ENCODE measurements around the gene FRAS1. TPM values are rescaled to one million over a fixed set of nuclear protein-coding genes. Genes with fewer than 3 reads are reported as not detected.

The FRAS1 gene
- total RNA-seq, 6 experiments from 2014 or later: 0.12 to 1.5 (median 0.45) TPM

- ATAC-seq (no peak), DNase-seq (no peak)
- WGBS (ENCODE audit: insufficient coverage, low coverage, low lambda C conversion rate, missing lambda C conversion rate): 37% methylated on average over 3 of the region's 3 CpGs
- TF ChIP-seq POLR2A (IDR thresholded peaks at IDR 0.05) (no peak), CTCF (IDR thresholded peaks at IDR 0.05) (no peak)
- H3K9me3 ChIP-seq: no peaks in the 10 kb centered on the region
- no peak overlapping the region for H3K27ac ChIP-seq
- no peak overlapping the region for H3K4me3 ChIP-seq
- intact Hi-C loops (cut with DNase I): no loop called here
- H3K27me3 ChIP-seq: no peaks in the 10 kb centered on the region
- H3K36me3 ChIP-seq: no peaks in the 10 kb centered on the region
- no peaks in the 10 kb centered on the region for H3K4me1 ChIP-seq
These were observed 12.7 kb downstream of the FRAS1 start for GRCh38 chr4:78069859-78070258.

- ATAC-seq (no peak), DNase-seq (no peak)
- Histone ChIP-seq H3K27ac (no peak overlapping the region), H3K4me3 (no peak overlapping the region), H3K9me3 (no peaks in the 10 kb centered on the region), H3K36me3 (no peaks in the 10 kb centered on the region), H3K4me1 (no peaks in the 10 kb centered on the region), H3K27me3 (no peaks in the 10 kb centered on the region)
- no peak for TF ChIP-seq POLR2A (IDR thresholded peaks at IDR 0.05)
- no peak for TF ChIP-seq CTCF (IDR thresholded peaks at IDR 0.05)
- 42% methylated on average over 2 of the region's 2 CpGs for WGBS (ENCODE audit: insufficient coverage, low coverage, low lambda C conversion rate, missing lambda C conversion rate)
- intact Hi-C loops (cut with DNase I): no loop called here
These were observed 13.7 kb downstream of the FRAS1 start for GRCh38 chr4:78070731-78071282.

GRCh38 chr4:78074759-78075158, 17.6 kb downstream of the FRAS1 start:
- Histone ChIP-seq H3K4me3 (no peak overlapping the region), H3K9me3 (no peaks in the 10 kb centered on the region), H3K36me3 (no peaks in the 10 kb centered on the region), H3K4me1 (no peaks in the 10 kb centered on the region), H3K27me3 (no peaks in the 10 kb centered on the region), H3K27ac (no peak overlapping the region)
- no peak for ATAC-seq
- TF ChIP-seq CTCF (IDR thresholded peaks at IDR 0.05) (no peak), POLR2A (IDR thresholded peaks at IDR 0.05) (no peak)
- intact Hi-C loops (cut with DNase I): no loop called here
- DNase-seq: no peak
- 42% methylated on average over 3 of the region's 3 CpGs for WGBS (ENCODE audit: insufficient coverage, low coverage, low lambda C conversion rate, missing lambda C conversion rate)

- 100% methylated on average over 1 of the region's 1 CpG for WGBS (ENCODE audit: insufficient coverage, low coverage, low lambda C conversion rate, missing lambda C conversion rate)
- DNase-seq (no peak), ATAC-seq (no peak)
- Histone ChIP-seq H3K27ac (no peak overlapping the region), H3K27me3 (no peaks in the 10 kb centered on the region), H3K9me3 (no peaks in the 10 kb centered on the region), H3K4me1 (no peaks in the 10 kb centered on the region), H3K36me3 (no peaks in the 10 kb centered on the region), H3K4me3 (no peak overlapping the region)
- intact Hi-C loops (cut with DNase I): no loop called here
- TF ChIP-seq CTCF (IDR thresholded peaks at IDR 0.05) (no peak), POLR2A (IDR thresholded peaks at IDR 0.05) (no peak)
These were observed 18.9 kb downstream of the FRAS1 start for GRCh38 chr4:78075986-78076385.

- intact Hi-C loops (cut with DNase I): no loop called here
- H3K4me1 ChIP-seq: no peaks in the 10 kb centered on the region
These were observed 21.0 kb downstream of the FRAS1 start for GRCh38 chr4:78078101-78078500.

More at GRCh38 chr4:78078101-78078500, 21.0 kb downstream of the FRAS1 start:
- WGBS (ENCODE audit: insufficient coverage, low coverage, low lambda C conversion rate, missing lambda C conversion rate): 82% methylated on average over 1 of the region's 1 CpG
- Histone ChIP-seq H3K4me3 (no peak overlapping the region), H3K36me3 (no peaks in the 10 kb centered on the region), H3K27ac (no peak overlapping the region), H3K9me3 (no peaks in the 10 kb centered on the region), H3K27me3 (no peaks in the 10 kb centered on the region)
- no peak for TF ChIP-seq CTCF (IDR thresholded peaks at IDR 0.05)
- TF ChIP-seq POLR2A (IDR thresholded peaks at IDR 0.05): no peak
- no peak for ATAC-seq
- DNase-seq: no peak

Measured in right lobe of liver (tissue), 6 donors.